Left renal cortex interstitium (tissue), 4 donors: ENCODE results near the gene PCNX3. TPM values are rescaled to one million over a fixed set of nuclear protein-coding genes. Genes with fewer than 3 reads are reported as not detected.
A peak's percentile ranks its signal among the peaks of the same experiment; 100 is the strongest.

Experiments
- DNase-seq, 4 donors: peaks; one replicate each; pipeline ENCODE4 v3.0.0-alpha.2; 2013; ENCODE audit warnings: low read depth in 4 of 4, low spot score in 2 of 4, missing footprints in 1 of 4
- polyA plus RNA-seq, 4 donors: library from polyadenylated mRNA; unstranded; fragments of 120-200 nt; gene quantifications; one replicate each; pipeline ENCODE4 v1.2.1, GENCODE V29; 2013; ENCODE audit not compliant: insufficient read length in 4 of 4

The PCNX3 gene
- polyA plus RNA-seq = 10 to 100 TPM; 22.4 to 43.0 (median 34.9) TPM

GRCh38 chr11:65615229-65615949, at the start of gene PCNX3:
Gene PCNX3 (plus strand): TSS chr11:65615776. CDS start chr11:65616312, 536 bp downstream.
- peak; percentile 100 for DNase-seq

- no peak for DNase-seq
These were observed 46.2 kb upstream of the PCNX3 start for GRCh38 chr11:65569164-65569972.

- peak; percentile 91 to 96 (median 94) for DNase-seq
These were observed 45.3 kb upstream of the PCNX3 start, which contains the start of gene ZNRD2 for GRCh38 chr11:65569973-65570918. Gene ZNRD2 (plus strand): TSS chr11:65570477. CDS start chr11:65570492, 15 bp downstream.

DNA sequence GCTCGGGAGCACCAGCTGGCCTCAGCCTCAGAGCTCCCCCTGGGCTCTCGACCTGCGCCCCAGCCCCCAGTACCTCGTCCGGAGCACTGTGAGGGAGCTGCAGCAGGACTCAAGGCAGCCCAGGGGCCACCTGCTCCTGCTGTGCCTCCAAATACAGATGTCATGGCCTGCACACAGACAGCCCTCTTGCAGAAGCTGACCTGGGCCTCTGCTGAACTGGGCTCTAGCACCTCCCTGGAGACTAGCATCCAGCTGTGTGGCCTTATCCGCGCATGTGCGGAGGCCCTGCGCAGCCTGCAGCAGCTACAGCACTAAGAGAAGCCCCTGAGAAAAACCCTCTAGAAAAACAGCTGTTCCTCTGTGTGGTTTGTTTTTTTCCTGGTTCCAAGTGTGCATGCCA, 44.2 kb upstream of the PCNX3 start:
- DNase-seq = no peak

DNA sequence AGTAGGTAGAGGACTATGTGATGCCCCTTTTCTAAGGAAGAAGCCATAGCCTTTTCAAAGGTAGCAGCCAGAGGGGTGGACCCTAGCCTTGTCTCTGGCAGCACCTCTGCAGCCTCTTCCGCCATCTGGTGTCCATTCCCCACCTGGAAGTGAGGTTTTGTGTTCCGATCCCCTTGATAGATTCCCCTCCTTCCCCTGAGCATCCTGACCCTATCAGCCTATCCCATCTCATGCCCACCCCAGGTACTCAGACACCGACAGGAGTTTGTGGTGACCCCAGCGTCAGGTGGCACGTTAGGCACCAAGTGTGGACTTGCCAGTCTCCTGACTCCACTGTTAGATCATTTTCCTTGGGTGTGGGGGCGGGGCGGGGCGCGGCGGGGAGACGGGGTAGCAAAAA, 43.6 kb upstream of the PCNX3 start:
- no peak for DNase-seq

DNA sequence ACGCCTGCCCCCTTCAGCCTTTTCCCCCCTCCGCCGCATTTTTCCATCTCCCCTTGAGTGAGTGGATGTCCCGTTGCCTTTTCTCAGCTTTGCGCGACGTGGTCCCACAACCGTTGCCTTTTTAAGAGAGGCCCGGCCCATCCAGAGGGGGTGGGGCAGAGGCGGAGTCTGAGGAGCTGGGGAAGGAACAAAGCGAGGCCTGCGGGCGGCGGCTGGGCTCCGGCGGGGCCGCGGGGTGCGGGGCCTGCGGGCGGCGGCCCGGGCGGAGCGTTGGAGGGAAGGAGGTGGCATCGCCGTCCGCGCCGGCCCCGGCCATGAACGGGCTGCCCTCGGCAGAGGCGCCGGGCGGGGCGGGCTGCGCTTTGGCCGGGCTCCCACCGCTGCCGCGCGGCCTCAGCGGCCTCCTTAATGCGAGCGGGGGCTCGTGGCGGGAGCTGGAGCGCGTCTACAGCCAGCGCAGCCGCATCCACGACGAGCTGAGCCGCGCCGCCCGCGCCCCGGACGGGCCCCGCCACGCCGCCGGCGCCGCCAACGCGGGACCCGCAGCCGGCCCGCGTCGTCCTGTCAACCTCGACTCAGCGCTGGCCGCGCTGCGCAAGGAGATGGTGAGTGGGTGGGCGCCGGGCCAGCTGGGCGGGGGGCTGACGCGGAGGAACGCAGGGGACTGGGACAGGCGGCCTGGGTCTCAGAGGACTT, 43.1 kb upstream of the PCNX3 start, which contains the start of gene FAM89B:
Gene FAM89B, plus strand, starts transcription at position 183 of the 696 bp plus-strand sequence. Its CDS starts 132 bp downstream, at position 315.
- peak in 1 of 4 donors; percentile 88 for DNase-seq

- no peak for DNase-seq
These were observed 42.0 kb upstream of the PCNX3 start for GRCh38 chr11:65573391-65574079.

- no peak for DNase-seq
These were observed 41.3 kb upstream of the PCNX3 start for GRCh38 chr11:65574109-65574810.

DNA sequence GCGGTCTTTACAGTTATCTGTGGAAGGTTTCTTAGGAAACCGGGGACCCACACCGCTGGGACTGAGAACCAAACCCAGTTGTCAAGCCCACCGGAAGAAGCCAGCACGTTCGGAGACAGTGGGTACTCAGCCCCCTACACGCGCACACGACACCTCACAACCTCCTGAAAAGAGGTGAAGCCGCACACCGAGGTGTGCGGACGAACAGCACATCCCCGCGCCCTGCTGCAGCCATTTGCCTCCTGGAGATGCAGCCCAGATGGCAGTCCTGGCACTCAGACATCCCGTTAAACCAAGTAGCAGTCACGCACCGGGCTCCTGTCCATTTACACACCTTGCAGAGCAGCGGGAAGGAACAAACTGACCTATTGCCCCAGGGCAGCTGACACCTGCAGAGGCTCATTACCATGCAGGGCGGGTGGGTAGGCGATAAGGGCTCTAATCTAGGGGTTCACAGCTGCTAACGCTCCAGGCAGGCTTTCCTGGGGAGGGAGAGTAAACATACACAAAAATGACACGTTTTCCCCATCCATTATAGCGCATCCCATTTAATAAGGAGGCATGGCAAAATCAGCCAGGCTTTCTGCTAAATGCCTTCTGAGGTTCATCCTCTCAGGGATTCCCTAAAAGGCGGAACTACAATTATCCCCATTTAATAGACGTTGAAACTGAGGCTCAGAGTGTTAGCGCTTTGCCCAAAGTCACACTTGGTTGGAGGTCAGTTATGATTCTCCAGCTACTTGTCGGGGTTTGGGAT, 40.6 kb upstream of the PCNX3 start:
- DNase-seq = no peak

GRCh38 chr11:65575568-65576231, 39.9 kb upstream of the PCNX3 start, which contains the start of gene EHBP1L1:
Gene EHBP1L1 (plus strand): TSS chr11:65576053. CDS start chr11:65576303, 250 bp downstream.
- no peak for DNase-seq

- DNase-seq = no peak
These were observed 39.2 kb upstream of the PCNX3 start for GRCh38 chr11:65576232-65576866.

DNA sequence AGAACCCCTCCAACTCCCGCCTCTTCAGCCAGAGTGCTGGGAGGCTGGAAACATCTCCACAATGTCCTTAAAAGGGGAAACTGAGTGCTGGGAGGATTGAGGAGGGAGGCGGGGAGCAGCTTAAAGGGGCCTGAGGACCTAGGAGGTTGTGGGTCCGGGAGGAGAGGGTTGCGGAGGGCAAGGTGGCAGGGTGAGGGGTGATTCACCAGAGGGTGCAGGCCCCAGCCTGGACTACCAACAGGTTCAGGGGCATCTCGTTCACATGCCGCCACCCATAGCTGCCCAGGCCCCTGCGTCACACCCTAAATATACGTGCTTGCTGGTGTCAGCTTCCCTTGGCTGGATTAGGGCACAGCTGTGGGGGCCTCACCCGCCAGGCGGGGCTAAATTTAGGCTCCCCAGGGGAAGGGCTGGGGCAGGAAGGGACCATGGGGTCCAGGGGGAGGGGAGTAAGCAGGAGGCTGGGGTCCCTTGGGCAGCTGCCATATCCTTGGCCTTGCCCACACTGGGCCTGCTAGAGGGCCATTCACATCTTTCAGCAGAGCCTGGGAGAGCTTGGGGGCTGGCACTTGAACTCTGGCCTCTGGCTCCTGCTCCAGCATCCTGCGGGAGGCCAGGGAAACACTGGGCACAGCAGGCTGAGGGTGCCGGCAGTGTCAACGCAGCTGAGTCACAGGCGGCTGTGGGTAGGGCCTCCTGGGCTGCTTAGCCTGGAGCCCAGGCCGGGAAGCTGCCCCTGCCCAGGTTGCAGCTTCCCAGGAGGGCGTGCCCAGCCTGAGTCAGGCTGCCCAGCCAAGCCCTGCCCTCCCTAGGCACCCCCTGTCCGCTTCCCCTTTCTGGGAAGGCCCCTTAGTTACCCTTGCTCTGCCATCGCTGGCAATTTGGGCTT, 38.5 kb upstream of the PCNX3 start:
- DNase-seq = no peak

DNA sequence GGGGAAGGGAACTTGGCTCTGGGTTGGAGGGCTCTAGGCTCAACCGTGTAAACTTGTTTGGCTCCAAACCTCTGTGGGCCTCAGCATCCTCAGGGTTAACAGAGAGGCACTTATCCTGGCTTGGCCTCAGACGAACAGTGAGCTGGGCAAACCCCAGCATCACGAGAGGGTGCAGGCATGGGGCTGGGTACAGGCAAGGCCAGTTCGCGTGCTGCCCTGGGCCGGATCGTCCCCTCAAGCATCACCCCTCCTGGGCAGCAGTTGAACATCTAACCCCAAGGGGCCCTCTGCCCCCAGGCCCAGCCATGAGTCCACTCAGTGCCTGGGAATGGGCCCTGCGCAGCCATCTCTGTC, 37.8 kb upstream of the PCNX3 start:
- DNase-seq = no peak

DNA sequence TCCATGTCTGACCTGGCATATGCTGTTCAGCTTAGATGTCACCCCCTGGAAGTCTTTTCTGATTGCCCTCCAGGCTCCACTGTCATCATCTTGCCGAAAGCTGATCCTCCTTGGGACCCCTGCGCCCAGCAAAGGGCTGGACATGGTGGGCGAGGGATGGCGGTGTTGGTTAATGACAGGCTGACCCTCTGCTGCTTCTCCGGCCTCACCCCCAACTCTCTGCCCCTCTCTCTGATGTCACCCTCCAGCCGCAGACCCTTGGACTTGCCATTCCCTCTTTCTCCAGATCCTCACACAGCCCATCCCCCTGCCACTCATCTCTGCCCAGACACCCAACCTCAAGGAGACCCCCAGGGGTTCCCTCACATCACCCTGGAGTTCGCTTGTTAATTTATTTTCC, 37.4 kb upstream of the PCNX3 start:
- no peak for DNase-seq

- no peak for DNase-seq
These were observed 36.9 kb upstream of the PCNX3 start for GRCh38 chr11:65578667-65579066.

DNA sequence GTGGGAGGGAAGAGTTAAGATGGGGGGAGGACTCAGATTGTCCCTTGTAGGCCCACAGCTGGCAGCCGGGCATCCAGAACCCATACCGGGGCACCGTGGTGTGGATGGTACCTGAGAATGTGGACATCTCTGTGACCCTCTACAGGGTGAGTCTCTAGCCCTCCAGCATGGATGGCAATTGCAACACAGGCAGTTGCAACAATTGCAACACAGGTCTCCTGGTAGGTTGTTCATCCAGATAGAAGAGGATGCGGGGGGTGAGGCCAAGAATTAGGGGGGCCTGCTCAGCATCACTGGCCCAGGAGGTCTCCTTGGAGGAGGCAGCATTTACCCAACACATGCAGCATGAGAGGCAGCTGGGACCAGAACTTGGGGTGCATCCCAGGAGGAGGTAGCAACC, 36.3 kb upstream of the PCNX3 start:
- no peak for DNase-seq
